GM19193 (cell line): Measurements from ENCODE around the gene VCL.

ENCODE experiments used
- POLR2A ChIP-seq: IDR thresholded peaks from 4 replicates; pipeline ENCODE4 v1.6.1; 2011; ENCODE audit not compliant: insufficient read depth, insufficient read length; ENCODE audit errors: extremely low read depth

Gene VCL

DNA sequence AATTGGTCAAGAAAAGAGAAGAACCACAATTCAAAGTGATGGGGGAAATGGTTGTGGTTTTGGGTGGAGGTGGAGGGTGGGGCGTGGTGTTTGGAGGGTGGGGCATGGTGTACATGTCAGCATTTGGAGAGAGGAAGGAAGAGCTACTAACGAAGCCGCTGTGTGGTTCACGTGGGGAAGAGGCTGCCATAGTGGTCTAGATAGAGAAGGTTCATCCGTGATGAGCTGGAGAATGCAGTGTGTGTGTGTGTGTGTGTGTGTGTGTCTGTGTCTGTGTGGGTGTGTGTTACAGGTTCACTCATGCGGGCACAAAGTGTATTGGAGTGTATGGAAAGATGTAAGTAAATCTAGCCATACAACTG lies 6.1 kb upstream of the VCL start:
- TF ChIP-seq POLR2A = no peak

DNA sequence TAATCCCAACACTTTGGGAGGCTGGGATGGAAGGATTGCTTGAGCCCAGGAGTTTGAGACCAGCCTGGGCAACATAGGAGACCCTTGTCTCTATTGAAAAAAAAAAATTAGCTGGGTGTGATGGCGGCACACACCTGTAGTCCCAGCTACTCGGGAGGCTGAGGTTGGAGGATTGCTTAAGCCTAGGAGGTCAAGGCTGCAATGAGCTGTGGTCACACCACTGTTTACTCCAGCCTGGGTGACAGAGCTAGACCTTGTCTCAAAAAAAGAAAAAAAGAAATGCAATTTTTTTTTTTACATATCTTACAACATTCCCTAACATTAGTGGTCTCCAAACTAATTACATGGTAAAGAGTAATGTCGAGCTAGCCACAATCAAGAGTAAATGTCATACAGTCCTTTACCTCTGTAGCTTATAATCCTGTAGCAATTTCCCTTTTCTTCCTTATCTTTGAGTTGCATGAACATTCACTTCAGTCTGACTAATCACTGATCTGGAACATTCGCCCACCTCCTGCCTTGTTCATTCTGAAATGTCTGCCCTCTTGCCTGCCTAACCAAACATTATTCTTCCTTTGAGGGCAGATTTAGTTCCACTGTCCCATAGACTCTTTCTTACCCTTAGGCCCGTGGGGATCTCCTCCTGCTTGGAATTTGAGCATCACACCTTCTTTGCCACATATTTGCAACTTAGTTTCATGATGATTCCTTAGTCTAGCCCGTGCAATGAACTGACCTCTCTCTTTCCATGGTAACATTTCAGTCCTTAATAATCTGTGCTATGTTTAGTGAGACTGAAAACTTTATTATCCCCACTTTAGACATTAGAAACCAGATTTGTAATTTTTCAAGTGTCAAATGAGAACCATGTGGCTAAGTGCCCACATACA lies 4.8 kb upstream of the VCL start:
- no peak for TF ChIP-seq POLR2A

DNA sequence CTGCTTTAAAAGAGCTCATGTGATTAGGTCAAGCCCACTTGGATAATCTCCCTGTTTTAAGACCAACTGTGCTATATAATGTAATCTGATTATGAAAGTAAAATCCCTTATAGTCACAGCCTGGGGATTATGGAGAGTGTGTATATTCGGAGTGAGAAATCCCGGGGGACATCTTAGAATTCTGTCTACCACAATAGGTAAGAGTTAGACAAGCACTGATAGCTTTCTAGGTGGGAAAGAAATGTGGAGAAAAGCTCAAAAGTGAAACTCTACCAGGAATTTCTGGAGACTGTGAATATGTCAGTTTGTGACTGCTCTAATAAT lies 2.9 kb upstream of the VCL start:
- TF ChIP-seq POLR2A = no peak

DNA sequence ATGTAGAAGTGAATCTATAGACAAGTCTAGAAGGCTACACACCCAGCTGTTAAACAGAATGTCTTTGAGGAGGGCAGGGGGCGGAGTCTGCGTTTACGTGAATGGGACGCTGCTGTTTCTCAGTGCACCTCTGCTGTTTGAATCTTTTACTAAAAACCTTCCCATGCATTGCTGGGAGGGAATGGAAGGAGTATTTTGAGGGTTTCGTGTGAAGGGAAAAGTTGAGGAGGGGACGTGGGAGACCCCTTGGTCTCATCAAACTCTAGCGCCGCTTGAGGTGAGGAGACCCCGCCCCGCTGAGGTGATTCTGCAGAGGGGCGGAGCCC lies 492 bp upstream of the VCL start:
- no peak for TF ChIP-seq POLR2A

DNA sequence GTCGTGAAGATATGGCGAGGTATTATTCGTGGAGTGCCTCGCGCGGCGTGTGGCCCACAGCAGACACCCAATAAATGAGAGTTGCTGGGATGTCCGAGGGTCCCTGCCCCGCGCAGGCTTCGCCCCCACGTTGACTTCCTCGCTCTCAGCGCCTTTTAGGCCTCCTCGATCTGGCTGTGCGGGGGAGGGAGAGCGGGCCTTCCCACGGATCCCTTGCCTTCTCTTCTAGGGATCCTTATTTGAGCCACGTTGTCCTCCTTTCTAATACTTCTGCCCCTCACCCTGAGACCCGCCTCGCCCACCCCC lies 660 bp downstream of the VCL start:
- no peak for TF ChIP-seq POLR2A

DNA sequence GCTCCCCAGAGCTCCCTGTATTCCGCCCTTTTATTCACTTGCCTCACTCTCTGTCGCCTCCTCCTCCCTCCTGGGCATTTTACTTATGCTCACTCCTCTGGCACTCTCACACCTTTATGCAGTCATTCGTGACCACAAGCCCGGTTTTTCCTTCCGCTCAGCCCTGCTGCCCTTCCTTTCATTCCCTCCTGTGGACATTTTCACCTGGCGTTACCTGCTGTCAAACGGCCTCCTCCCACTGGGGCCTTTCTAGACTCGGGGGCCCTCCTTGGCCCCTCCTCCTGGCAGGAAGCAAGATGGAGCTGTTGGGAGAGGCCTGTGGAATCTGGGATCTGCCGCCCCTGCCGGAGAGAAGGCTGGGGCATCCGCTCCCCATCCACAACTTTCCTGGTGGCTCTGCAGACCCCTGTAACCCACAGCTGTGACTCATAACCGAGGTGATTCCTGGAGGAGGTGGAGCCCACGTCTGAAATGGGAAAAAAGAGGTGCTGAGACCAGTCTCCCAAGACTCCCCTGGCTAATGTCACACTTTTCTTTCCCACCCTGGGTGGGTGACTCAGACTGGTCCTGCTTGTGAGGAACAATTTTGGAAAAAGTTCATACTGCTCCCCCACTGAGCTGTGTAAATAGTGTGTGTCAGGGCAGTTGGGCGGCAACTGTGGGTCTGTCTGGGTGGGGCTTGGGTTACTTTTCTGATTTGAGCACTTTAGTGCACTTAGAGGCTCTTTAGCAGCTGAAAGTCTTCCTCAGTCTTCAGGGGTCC lies 1.2 kb downstream of the VCL start:
- no peak for TF ChIP-seq POLR2A

DNA sequence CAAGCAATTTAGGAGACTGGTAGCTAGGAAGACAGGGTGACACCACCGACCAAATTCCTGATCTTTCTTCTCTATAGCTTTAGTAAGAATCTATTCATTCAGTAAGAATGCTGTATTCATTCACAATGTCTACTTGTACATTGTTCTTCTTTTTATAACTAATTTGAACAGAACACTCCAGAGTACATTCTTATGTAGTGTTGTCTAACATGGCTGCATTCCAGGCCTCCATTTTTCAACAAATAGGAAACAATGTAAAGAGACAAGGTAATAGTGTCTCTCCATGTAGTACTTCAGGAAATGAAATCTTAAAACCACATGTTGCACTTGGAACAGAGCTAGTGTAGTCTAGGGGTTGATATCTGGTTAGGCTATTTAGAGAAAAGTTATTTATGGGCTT lies 1.8 kb downstream of the VCL start:
- TF ChIP-seq POLR2A = no peak

DNA sequence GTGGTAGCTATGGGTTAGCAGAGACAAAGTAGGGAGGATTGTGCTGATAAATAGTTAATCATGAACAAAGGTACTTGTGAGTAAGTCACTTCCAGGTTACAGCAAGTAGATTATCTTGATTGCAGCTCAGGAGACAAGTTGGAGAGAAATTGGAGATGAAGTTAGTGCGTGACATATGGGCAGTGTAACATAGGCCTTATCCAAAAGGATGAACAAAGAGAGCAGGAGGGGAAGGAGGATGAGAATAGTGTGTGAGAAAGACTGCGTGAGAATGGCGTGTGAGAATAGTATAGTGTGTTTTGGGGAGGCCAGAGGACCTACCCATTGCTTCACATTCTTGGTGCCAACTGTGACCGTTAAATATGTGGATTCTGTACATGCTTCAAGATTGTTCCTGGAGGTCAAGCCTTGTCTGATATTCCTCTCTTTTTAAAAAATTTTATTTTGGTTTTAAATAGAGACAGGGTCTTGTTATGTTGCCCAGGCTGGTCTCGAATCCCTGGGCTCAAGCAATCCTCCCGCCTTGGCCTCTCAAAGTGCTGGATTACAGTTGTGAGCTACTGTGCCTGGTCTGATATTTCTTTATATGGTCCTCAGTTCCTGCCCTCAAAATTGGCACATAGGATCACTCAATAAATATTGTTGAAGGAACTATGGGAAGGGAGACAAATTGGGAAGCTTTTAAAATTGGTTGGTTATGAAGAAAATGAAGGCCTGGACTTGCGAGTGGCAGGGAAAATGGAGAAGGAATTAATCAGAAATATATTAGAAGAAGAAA lies 3.2 kb downstream of the VCL start:
- no peak for TF ChIP-seq POLR2A

DNA sequence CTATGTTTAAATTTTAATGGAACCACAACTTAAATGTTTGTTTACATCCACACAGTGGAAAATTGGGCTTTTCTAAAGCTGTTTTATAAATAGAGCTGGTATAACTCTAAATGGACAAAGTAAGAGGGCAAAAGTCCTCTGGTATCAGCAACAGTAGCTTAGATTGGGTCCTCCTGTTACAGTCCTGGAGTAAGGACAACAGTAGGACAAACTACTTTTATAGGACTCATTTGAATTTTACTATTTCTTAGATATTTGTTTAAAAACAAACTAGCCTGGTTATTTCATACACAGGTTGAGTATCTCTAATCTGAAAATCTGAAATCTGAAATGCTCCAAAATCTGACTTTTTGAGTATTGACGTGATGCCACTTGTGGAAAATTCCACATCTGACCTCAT lies 8.4 kb downstream of the VCL start:
- no peak for TF ChIP-seq POLR2A

DNA sequence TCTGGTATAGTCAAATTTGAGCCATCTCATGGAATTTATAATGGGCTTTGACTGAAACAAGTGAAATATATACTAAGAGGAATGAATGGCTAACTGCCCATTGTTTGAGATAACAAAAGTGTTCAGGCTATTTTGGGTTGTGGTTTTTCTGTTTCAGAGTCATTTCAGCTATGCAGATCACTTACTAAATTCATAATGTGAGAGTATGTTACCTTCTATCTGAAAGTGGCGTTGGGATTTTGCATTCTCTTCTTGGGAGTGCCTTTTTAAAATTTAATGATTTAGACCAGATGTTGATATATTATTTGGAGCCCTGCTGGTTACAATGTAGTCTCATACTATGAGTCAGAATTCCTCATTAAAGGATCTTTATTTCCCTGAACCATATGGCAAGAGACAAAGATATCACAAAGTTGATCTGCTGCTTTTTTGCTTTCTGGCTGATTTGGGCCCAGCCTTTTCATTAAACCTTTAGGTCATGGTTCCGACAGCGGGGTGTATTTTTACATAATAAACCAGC lies 10.4 kb downstream of the VCL start:
- TF ChIP-seq POLR2A = no peak

DNA sequence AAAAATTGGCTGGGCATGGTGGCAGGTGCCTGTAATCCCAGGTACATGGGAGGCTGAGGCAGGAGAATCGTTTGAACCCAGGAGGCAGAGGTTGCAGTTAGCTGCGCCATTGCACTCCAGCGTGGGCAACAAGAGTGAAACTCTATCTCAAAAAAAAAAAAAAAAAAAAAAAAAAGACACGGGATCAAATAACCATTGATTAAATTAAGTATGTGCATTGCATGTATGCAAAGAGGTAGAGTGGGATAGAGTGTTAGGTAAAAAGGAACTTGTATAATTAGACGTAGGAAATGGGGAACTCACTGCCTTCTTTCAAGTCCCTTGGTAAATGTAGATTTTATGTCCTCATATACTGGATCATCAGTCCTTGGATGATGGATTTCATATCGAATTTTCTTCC lies 13.1 kb downstream of the VCL start:
- no peak for TF ChIP-seq POLR2A

DNA sequence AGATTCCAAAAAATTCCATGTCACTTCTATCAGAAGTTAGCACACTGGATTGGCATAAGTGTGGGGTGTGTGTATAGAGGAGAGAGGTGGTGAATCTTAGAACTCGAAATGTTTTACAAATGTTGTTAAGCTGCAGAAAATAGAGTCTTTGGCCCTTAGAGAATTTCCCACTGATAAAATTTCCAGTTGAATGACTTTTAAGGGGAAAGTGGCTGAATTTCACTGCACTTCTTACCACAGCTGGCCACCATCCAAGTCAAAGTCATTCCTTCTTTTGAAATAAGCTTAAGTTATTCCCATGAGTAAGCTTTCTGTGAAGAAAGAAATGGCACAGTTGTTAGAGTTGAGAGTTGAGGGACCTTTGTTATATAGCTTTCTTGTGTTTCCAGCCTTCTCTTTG lies 13.9 kb downstream of the VCL start:
- no peak for TF ChIP-seq POLR2A

DNA sequence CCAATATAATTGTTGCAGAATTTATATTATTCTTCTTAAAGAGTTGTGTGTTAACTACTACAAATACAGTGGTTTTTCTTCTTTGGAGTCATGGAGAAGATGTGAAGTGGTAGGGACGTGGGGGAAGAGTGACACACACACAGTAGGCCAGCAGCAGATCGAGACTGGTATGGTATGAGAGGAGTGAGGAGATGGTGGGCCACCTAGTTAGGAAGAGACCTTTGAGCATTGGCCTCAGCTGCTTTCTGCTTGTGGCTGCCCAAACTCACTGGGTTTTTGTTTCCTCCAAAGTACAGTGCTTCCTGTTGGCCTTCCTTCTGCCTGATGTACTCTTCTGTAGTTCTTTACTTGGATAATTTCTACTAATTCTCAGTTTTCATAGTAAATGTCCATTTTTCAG lies 14.6 kb downstream of the VCL start:
- no peak for TF ChIP-seq POLR2A

DNA sequence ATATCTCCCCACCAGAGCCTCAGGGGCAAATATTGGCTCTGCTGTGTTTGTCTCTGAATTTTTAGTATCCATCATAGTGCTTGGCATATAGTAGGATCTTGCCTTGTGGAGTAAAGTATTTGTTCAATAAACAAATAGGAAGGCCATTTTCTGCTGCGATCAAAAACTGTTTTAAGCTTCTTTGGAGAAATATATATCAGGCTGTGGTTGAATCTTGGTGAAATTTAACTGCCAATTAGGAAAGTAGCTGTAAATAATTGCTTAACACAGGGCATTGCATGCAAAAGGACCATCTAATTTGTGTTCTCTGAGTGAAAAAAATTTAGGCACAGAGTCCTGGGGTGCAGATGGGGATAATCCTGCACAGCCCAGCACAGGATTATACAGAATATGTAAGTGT lies 15.1 kb downstream of the VCL start:
- TF ChIP-seq POLR2A = no peak

DNA sequence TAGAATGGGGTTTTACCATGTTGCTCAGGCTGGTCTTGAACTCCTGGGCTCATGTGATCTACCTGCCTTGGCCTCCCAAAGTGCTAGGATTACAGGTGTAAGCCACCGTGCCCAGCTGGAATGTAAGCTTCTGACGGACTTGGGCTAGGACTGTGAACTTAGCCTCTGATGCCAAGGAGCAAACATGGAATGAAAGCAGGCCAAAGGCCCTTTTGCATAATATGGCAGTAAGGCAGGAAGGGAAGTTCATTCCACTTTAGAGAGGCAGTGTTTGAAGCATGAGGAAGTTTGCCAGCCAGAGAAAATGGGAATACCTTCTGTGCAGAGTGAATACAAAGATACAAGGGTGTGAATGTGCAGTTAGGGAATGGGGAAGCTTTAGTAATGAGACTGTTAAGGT lies 20.3 kb downstream of the VCL start:
- TF ChIP-seq POLR2A = no peak

DNA sequence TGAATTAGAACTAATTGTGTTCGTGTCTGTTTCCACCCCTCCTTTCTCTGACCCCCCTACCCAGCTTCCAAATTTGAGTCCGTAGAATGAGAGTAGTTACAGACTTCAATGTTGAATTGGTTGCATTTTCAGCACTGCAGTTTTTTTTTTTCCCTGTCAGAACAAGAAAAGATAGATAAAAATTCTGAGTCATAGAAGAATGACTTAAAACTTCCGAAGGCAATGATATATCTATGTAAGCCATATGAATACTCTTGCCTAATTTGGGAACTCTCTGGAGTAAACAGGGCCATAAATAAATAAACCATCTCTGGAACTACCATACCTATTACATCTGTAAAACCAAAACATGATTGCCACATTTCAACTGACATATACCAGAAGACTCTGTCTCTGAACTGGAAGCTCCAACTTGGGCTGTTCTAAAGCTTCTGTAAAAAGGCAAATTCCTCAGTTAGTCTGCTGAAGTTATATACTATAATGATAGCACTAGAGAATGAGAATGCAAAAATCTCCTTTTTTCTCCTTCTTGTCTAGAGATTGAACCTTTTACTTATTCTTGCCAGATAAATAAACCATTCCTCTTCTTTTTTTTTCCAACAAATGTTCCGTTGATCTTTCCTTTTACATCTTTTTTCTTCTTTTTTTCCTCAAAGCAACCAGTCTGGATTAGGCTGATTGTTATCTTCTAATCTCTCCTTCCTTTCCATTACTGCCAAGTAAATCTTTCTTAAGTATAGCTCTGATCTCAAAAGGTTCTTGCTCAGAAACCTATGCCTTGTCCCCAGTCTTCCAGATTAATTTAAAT lies 23.5 kb downstream of the VCL start:
- no peak for TF ChIP-seq POLR2A
